Kidney (tissue), 14 donors: Measurements from ENCODE around the gene RPL26. TPM values are rescaled to one million over a fixed set of nuclear protein-coding genes. Genes with fewer than 3 reads are reported as not detected.

Experiments used
- DNase-seq, 5 donors: peaks; one replicate each; pipeline ENCODE4 v3.0.0-alpha.2; 2013 to 2020
- FAIRE-seq: peaks from 2 replicates; lab custom pipeline; 2012; peaks lifted over from hg19 to GRCh38; lab: Jason Lieb, UNC
- H3K27ac ChIP-seq, 2 donors: one replicate each; pipeline ENCODE4 v1.7.0; 2013; ENCODE audit warnings: low read depth in 2 of 2, low read length in 2 of 2, inconsistent platforms in 1 of 2
- H3K27me3 ChIP-seq: one replicate; pipeline ENCODE4 v1.7.1; 2013; ENCODE audit warnings: low read length, inconsistent platforms; ENCODE audit not compliant: control insufficient read depth, insufficient read depth
- H3K36me3 ChIP-seq, 3 donors: one replicate each; pipeline versions ENCODE4 v1.7.0 to v1.7.1; 2013; ENCODE audit warnings: low read length in 3 of 3, control low read depth in 1 of 3, inconsistent platforms in 1 of 3; ENCODE audit not compliant: insufficient read depth in 3 of 3, control insufficient read depth in 2 of 3
- H3K4me1 ChIP-seq, 3 donors: one replicate each; pipeline versions ENCODE4 v1.7.0 to v1.7.1; 2013; ENCODE audit warnings: low read length in 3 of 3, inconsistent platforms in 1 of 3, low read depth in 1 of 3; ENCODE audit not compliant: control insufficient read depth in 2 of 3, insufficient read depth in 2 of 3
- H3K4me3 ChIP-seq, 3 donors: one replicate each; pipeline versions ENCODE4 v1.7.0 to v1.8.1; 2013; ENCODE audit warnings: low read length in 3 of 3, control low read depth in 1 of 3, inconsistent platforms in 1 of 3
- H3K9ac ChIP-seq, 3 donors: one replicate each; pipeline versions ENCODE4 v1.7.0 to v1.7.1; 2013; ENCODE audit warnings: low read length in 3 of 3, control low read depth in 1 of 3, inconsistent platforms in 1 of 3
- H3K9me3 ChIP-seq, 3 donors: one replicate each; pipeline versions ENCODE4 v1.7.0 to v1.7.1; 2013; ENCODE audit warnings: low read length in 3 of 3, control low read depth in 1 of 3, inconsistent platforms in 1 of 3; ENCODE audit not compliant: control insufficient read depth in 2 of 3, insufficient read depth in 1 of 3
- CTCF ChIP-seq: IDR thresholded peaks from 3 replicates; pipeline ENCODE4 v1.5.1; 2012; ENCODE audit warnings: mild to moderate bottlenecking, moderate library complexity, borderline replicate concordance; ENCODE audit not compliant: insufficient read depth; ENCODE audit errors: extremely low read depth
- intact Hi-C: fragments of 100-400 bp; cut with DNase I; formaldehyde crosslinking; loops from one replicate; pipeline ENCODE4 v1.11.1; 2022
- polyA plus RNA-seq: library from polyadenylated mRNA; stranded (reverse); fragments of 350-450 nt; fragmentation: Illumina TruSeq; extraction: RNeasy Lipid Tissue Mini Kit (QIAGEN cat#74804); gene quantifications from one replicate; pipeline ENCODE4 v1.2.3, GENCODE V29; 2014; ENCODE audit warnings: low read depth, low replicate concordance; ENCODE audit not compliant: insufficient read depth
- total RNA-seq: library from RNA; stranded (reverse); fragmentation: NEBNext Ultra II Directional; extraction: Animal tissue kit (Norgen Biotek cat#: 25700); gene quantifications from one replicate; pipeline ENCODE4 v1.2.1, GENCODE V29; 2021
- donor health status: control.
- donor health status: control.
- donor health status: control.
- donor health status: control.
- donor health status: control.
- donor health status: DM: yes; HTN: yes; CAD: no.
- donor health status: Normal renal cell carcinoma (clear cell type).

Gene RPL26
- total and polyA plus RNA-seq, 2 donors from 2014 or later: 1,267 to 2,696 TPM

GRCh38 chr17:8387914-8388651, 5.1 kb upstream of the RPL26 start:
- Histone ChIP-seq H3K4me1 (peaks cover 0 to 5% (median 5%) of the 10 kb centered on the region in 3 donors), H3K36me3 (no peaks in the 10 kb centered on the region), H3K9ac (no peak overlapping the region), H3K9me3 (no peaks in the 10 kb centered on the region), H3K4me3 (no peak overlapping the region), H3K27ac (no peak overlapping the region), H3K27me3 (no peaks in the 10 kb centered on the region)
- FAIRE-seq (no peak), DNase-seq (no peak)
- intact Hi-C loops: no loop called here
- TF ChIP-seq CTCF: no peak

- Histone ChIP-seq H3K27me3 (no peaks in the 10 kb centered on the region), H3K9ac (no peak overlapping the region), H3K9me3 (no peaks in the 10 kb centered on the region), H3K27ac (no peak overlapping the region), H3K4me3 (no peak overlapping the region), H3K36me3 (no peaks in the 10 kb centered on the region), H3K4me1 (peaks cover 2 to 9% (median 8%) of the 10 kb centered on the region in 3 donors)
- DNase-seq: no peak
- TF ChIP-seq CTCF: no peak
- intact Hi-C loops: no loop called here
- no peak for FAIRE-seq
Observed at GRCh38 chr17:8386841-8387240, 3.8 kb upstream of the RPL26 start.

GRCh38 chr17:8384801-8385378, 1.9 kb upstream of the RPL26 start:
- intact Hi-C loops: no loop called here
- H3K27ac ChIP-seq: peak overlapping the region in 1 of 2 donors; percentile 48
- no peak for FAIRE-seq
- H3K27me3 ChIP-seq: no peaks in the 10 kb centered on the region
- no peaks in the 10 kb centered on the region for H3K9me3 ChIP-seq
- peak overlapping the region in 1 of 3 donors; percentile 99 for H3K4me3 ChIP-seq
- no peak for TF ChIP-seq CTCF
- peak overlapping the region in 1 of 3 donors; percentile 19 for H3K9ac ChIP-seq
- peak in 1 of 5 donors; percentile 35 for DNase-seq
- H3K36me3 ChIP-seq: peaks cover 5 to 16% (median 14%) of the 10 kb centered on the region in 3 donors
- peaks cover 5 to 26% (median 22%) of the 10 kb centered on the region in 3 donors for H3K4me1 ChIP-seq
